ENCODE measurements around the gene APOD.
"Not testable (repeated sequence)": the region's sequence is repeated elsewhere in the genome, so short reads cannot be mapped to it uniquely, and the experiment has no call there.

APOD gene

GRCh38 chr3:195583831-195584542 lies at the start of gene APOD:
Gene APOD, minus strand, starts transcription at chr3:195583940. Its CDS starts 4,479 bp downstream, at chr3:195579461.
- no peak for DNase-seq (ENCODE audit: low spot score)

- DNase-seq (ENCODE audit: low spot score), result not testable (repeated sequence)
Observed at GRCh38 chr3:195633351-195633750, 49.6 kb upstream of the APOD start.

- DNase-seq (ENCODE audit: low spot score), result not testable (repeated sequence)
Observed at GRCh38 chr3:195632501-195633185, 48.9 kb upstream of the APOD start.

- DNase-seq (ENCODE audit: low spot score), result not testable (repeated sequence)
Observed at GRCh38 chr3:195632046-195632445, 48.3 kb upstream of the APOD start.

GRCh38 chr3:195630938-195631495 lies 47.3 kb upstream of the APOD start:
- DNase-seq (ENCODE audit: low spot score), result not testable (repeated sequence)

DNA sequence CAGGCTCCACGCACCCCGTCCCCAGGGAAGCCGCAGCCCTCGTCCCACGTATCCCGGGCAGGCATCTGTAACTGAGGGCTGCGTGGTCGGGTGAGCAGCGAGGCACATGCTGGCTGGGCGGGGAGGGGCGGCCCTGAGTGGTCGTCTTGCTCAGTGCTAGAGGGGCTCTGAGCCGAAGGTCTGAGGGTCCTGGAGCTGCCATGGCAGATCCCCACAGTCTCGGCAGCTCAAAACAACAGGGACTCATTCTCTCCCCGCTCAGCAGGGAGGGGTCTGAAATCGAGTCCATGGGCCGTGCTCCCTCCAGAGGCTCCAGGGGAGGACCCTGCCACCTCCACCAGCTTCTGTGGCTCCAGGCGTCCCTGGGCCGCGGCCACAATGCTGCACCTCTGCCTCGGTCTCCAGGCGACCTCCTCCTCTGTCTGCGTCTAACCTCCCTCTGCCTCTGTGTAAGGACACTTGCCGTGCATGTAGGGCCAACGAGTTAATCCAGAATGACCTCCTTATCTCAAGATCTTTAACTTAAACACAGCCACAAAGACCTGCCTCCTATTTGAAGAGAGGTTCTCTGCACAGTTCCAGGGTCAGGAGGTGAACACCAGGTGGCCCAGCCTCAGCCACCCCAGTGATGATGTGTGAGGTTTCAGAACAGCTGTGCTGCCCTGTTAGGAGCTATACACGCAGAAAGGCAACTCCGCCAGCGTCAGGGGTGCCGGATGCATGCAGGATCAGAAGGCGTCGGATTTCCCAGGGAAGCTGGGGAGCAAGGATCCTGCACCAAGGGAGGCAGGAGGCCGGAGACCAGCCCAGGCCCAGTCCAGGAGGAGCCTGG lies 46.6 kb upstream of the APOD start:
- not testable (repeated sequence) for DNase-seq (ENCODE audit: low spot score)

DNA sequence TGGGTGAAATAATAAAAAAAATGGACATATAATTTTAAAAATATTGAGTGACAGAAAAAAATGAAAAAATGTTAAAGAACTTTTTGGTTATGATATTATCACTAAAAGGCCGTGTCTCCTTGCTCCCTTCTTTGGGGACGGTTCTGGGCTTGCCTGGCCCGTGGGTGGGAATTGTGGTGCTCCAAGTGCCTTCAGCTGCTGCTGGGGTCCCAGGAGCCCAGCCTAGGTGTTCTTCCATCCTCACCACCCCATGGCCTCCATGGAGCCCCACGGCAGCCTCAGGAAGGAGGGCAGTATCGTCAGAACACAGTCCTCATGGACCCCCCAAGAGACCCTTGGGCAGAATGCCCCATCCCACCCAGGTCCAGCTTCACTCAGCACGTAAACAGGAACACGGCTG lies 45.9 kb upstream of the APOD start:
- DNase-seq (ENCODE audit: low spot score), result not testable (repeated sequence)

DNA sequence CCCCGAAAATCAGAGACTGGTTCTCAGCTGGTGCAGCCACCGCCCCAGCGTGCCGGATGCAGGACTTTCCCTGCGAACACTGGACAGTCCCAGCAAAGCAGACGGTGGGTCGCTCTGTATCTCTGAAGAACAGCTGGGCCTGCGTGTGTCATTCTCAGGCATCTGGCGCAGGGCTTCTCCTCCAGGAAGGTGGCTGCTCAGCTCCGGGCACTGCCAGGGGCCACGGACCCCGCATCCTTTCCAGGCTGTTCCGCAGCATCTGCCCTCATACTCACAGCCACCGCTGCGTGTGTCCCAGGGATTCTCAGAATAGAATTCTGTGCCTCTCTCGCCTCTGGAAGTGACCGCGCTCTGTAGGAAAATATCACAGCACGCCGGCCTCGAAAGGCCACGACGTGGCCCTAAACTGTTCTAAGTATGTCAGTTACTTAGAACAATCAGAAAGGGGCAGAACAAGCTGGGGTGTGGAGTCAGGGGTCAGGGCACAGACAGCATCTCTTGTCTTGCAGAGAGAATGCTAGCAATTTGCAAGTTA lies 44.7 kb upstream of the APOD start:
- not testable (repeated sequence) for DNase-seq (ENCODE audit: low spot score)

- DNase-seq (ENCODE audit: low spot score), result not testable (repeated sequence)
Observed at GRCh38 chr3:195627515-195628385, 44.0 kb upstream of the APOD start.

- DNase-seq (ENCODE audit: low spot score), result not testable (repeated sequence)
Observed at GRCh38 chr3:195624603-195625560, 41.1 kb upstream of the APOD start.

DNA sequence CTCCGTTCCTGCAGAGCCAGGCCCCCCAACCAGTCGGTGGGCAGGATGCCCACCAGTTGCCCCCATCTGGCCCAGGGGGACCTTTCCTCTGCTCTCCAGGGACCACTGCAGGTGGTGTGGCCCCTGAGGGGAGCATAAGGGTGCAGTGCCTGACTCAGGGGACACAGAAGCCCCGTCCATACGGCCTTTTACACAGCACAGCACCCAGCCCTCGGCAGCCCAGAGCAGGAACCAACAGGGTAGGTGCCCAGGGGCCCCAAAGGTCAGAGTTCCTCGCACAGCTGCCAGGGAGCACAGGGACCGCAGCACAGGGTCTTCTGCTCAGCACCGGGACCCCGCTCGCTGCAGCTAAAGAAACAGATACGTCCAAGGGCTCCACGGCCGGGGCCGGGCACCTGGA lies 40.4 kb upstream of the APOD start:
- DNase-seq (ENCODE audit: low spot score), result not testable (repeated sequence)

DNA sequence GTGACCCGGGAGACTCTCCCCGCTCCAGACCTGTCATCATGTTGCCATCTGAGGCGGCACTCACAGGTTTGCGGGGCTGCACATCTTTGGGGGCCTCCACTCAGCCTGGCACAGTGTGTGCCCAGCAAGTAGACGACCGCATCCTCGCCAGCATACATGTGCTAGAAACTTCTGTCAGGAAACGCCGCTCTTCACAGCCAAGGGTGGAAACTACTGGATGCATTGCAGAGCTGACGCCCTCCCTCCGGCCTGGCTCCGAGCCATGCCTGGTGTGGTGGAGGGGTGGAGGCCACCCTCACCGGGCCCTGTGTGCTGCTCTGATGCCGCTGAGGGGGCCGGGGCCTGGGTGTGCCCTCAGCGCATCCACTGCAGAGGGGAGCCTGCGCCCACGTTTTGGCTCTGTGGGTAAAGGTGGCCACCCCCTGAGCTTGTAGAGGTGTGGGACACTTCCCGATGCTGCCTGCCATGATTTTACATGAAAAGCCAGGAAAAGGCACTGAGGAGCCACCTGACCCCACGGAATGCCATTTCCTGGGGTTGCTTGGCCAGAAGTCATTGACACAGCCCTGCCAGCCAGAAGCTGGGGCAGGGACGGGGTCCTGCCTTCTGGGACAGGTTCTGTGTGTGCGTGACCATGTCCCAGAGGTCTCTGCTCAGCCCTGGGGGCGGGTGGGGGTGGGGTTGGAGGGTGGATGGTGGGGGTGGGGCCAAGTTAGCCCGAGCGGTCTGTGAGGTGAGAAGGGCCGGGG lies 39.7 kb upstream of the APOD start:
- not testable (repeated sequence) for DNase-seq (ENCODE audit: low spot score)

- DNase-seq (ENCODE audit: low spot score), result not testable (repeated sequence)
Observed at GRCh38 chr3:195622523-195623170, 38.9 kb upstream of the APOD start.

GRCh38 chr3:195622012-195622411 lies 38.3 kb upstream of the APOD start:
- not testable (repeated sequence) for DNase-seq (ENCODE audit: low spot score)

DNA sequence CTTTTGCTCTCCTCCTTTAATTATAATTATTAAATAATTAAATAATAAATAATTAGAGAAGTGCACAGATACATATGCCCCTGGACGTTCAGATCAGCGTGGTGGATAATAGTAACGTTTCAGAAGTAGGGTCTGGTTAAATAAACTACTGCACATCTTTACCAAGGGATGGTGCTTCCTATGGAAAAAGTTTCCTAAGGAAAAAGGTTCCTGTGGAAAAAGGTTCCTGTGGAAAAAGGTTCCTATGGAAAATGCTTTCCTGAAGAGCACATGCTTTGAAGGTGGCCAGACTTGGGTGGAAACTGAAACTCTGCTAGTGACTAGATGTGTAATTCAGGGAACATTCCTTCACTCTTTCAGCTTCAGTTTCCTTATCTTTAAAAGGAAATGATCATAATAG lies 37.4 kb upstream of the APOD start:
- DNase-seq (ENCODE audit: low spot score), result not testable (repeated sequence)

DNA sequence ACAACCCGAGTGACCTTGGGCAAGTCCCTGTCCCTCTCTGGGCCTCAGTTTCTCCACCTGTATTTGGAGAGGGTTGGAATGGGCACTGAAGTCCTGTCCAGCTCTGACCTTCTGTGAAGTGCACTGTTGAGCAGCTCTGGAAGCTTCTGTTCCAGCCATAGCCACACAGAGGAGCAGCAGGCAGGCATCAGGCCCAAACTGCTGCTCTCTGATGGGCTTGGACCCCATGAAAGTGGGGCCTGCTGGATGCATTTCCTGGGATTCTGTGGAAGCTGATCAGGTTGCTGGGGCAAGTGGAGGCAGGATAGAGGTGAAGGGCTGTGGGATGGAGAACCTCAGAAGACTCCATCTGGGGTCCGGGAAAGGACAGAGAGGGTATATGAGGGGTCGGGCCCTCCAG lies 36.7 kb upstream of the APOD start:
- DNase-seq (ENCODE audit: low spot score), result not testable (repeated sequence)

DNA sequence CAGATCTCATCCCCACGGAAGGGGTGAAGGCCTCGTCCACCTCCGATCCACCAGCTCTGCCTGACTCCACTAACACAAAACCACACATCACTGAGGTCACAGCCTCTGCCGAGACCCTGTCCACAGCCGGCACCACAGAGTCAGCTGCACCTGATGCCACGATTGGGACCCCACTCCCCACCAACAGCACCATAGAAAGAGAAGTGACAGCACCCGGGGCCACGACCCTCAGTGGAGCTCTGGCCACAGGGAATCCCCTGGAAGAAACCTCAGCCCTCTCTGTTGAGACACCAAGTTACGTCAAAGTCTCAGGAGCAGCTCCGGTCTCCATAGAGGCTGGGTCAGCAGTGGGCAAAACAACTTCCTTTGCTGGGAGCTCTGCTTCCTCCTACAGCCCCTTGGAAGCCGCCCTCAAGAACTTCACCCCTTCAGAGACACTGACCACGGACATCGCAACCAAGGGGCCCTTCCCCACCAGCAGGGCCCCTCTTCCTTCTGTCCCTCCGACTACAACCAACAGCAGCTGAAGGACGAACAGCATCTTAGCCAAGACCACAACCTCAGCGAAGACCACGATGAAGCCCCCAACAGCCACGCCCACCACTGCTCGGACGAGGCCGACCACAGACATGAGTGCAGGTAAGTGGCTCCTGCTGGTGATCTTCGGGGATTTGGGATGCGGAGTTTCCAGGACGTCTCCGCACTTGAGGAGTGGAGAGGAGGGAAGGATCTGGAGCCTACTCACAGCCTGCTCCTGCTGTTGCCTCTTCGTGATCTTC lies 36.0 kb upstream of the APOD start:
- not testable (repeated sequence) for DNase-seq (ENCODE audit: low spot score)
